GM12878 (cell line): Measurements from ENCODE around the gene ITGB2.

Source experiments
- CEBPB ChIP-seq, 2 experiments: fragments of 150-350 bp in 1 of 2; IDR thresholded peaks; 2 replicates each; pipeline ENCODE4 v1.6.1; 2012 to 2014; ENCODE audit warnings: low read depth in 2 of 2, low read length in 2 of 2, borderline replicate concordance in 1 of 2, inconsistent platforms in 1 of 2
- EZH2 ChIP-seq: IDR thresholded peaks from 2 replicates; pipeline ENCODE4 v1.6.1; 2012; ENCODE audit warnings: low read depth, mild to moderate bottlenecking, control low read depth, inconsistent platforms, low read length, borderline replicate concordance; ENCODE audit not compliant: control insufficient read depth
- KAT2A ChIP-seq: conservative IDR thresholded peaks from 2 replicates; pipeline ENCODE4 v1.6.1; 2011; ENCODE audit warnings: low read depth, low read length; ENCODE audit not compliant: control insufficient read depth
- RCOR1 ChIP-seq: conservative IDR thresholded peaks from 2 replicates; pipeline ENCODE4 v1.6.1; 2012; ENCODE audit warnings: low read depth, low read length, improper control_type of control experiment
- ZBTB4 ChIP-seq: fragments of 450-650 bp; formaldehyde crosslinking; IDR thresholded peaks from 2 replicates; pipeline ENCODE4 v1.4.0; 2022; ENCODE audit warnings: mild to moderate bottlenecking, moderate library complexity

- TF ChIP-seq ZBTB4 (CRISPR knock-in tag) (no peak), KAT2A (no peak), EZH2 (no peak), RCOR1 (no peak), CEBPB (IDR thresholded peaks at IDR 0.05; ENCODE audit: borderline replicate concordance in 1 of 2, low read depth in 2 of 2, low read length in 2 of 2) (no peak)
These were observed 76.4 kb downstream of the ITGB2 start for GRCh38 chr21:44844256-44844655.
